ENCODE measurements around the gene ADH1A. TPM values are rescaled to one million over a fixed set of nuclear protein-coding genes. Genes with fewer than 3 reads are reported as not detected.

ADH1A gene
- total and polyA plus RNA-seq, 5 donors from 2014 or later = not detected

DNA sequence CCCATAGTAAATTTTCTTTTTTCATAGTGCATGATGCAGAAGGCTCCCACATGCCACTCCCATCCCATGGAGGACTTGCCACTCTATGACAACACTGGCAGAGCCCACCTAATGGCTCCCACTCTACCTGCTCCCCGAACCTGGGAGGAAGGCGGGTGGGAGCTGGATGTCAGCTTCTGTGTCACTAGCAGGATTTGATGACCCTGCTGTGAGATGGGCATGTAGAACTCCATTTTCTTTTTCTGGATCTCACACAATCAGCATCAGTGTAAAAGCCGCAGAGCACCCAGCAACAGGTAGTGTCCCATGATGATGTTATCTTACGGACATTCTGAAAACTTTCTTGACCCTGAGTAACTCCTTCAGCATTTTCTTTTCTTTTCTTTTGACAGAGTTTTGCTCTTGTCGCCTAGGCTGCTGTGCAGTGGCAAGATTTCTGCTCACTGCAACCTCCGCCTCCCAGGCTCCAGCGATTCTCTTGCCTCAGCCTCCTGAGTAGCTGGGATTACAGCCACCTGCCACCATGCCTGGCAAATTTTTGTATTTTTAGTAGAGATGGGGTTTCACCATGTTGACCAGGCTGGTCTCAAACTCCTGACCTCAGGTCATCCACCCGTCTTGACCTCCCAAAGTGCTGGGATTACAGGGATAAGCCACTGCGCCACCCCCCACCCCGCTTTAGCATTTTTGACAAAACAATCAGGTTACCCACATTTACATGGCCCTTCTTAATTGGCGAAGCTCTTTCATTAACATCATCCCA is 15.0 kb upstream of the ADH1A start:
- no peaks in the 10 kb centered on the region for H3K36me3 ChIP-seq (ENCODE audit: control insufficient read depth, insufficient read depth, low read length)
- DNase-seq (no peak), ATAC-seq (ENCODE audit: low read depth in 2 of 2) (no peak)
- Mint-ChIP-seq H3K27ac (no peak overlapping the region), H3K4me1 (no peaks in the 10 kb centered on the region), H3K27me3 (no peaks in the 10 kb centered on the region), H3K36me3 (no peaks in the 10 kb centered on the region), H3K4me3 (no peak overlapping the region), H3K9me3 (peaks cover 0 to 5% (median 0%) of the 10 kb centered on the region in 7 donors)
- no peaks in the 10 kb centered on the region for H3K27me3 ChIP-seq (ENCODE audit: control insufficient read depth, insufficient read depth, low read length)
- no peak overlapping the region for H3K4me3 ChIP-seq (ENCODE audit: low read depth, low read length)
- no peaks in the 10 kb centered on the region for H3K4me1 ChIP-seq (ENCODE audit: control insufficient read depth, insufficient read depth, low read length, poor library complexity, severe bottlenecking)
- H3K27ac ChIP-seq (ENCODE audit: insufficient read depth, low read length, poor library complexity, severe bottlenecking) = no peak overlapping the region
- no peaks in the 10 kb centered on the region for H3K9me3 ChIP-seq (ENCODE audit: control insufficient read depth in 2 of 2, low read length in 2 of 2)

DNA sequence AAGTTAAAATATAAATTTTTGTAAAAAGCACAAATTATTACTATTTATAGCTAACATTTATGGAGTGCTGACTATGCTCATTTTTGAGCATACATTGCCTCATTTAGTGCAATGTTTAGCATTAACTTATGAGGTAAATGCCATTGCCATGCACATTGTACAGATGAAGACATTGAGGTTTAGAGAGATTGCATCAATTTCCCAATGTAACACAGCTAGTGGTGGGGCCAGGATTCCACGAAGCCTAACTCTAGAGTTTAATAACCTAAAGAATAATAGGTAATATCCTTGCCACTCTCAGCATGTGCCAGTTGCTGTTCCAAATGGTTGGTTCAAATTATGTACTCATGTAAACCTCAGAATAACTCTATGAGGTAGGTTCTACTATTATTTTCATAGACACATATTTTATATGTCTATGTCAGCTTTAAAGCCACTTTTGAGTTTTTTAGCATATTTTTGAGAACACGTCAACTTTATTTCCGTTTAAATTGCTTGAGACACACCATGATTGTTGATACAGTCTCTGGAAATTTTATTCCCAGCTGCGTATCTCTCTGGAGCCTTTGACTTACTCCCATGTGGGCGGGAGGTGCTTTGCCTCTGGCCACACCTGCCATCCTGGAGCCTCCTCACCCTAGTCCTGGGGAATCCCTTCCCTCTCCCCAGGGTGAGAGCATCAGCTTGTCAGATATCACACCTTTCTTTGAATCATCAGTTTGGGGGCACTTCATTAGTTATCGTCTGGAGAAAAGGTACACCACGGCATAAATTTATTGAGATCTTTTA is 10.8 kb upstream of the ADH1A start:
- H3K4me1 Mint-ChIP-seq = no peaks in the 10 kb centered on the region
- H3K27ac Mint-ChIP-seq = no peak overlapping the region
- Histone ChIP-seq H3K27me3 (ENCODE audit: control insufficient read depth, insufficient read depth, low read length) (no peaks in the 10 kb centered on the region), H3K27ac (ENCODE audit: insufficient read depth, low read length, poor library complexity, severe bottlenecking) (no peak overlapping the region), H3K36me3 (ENCODE audit: control insufficient read depth, insufficient read depth, low read length) (no peaks in the 10 kb centered on the region), H3K9me3 (ENCODE audit: control insufficient read depth in 2 of 2, low read length in 2 of 2) (no peaks in the 10 kb centered on the region), H3K4me1 (ENCODE audit: control insufficient read depth, insufficient read depth, low read length, poor library complexity, severe bottlenecking) (no peaks in the 10 kb centered on the region), H3K4me3 (ENCODE audit: low read depth, low read length) (no peak overlapping the region)
- H3K9me3 Mint-ChIP-seq = peaks cover 0 to 23% (median 4%) of the 10 kb centered on the region in 7 donors
- no peak for DNase-seq
- no peaks in the 10 kb centered on the region for H3K27me3 Mint-ChIP-seq
- ATAC-seq (ENCODE audit: low read depth in 2 of 2) = no peak
- H3K36me3 Mint-ChIP-seq = no peaks in the 10 kb centered on the region
- H3K4me3 Mint-ChIP-seq = no peak overlapping the region

DNA sequence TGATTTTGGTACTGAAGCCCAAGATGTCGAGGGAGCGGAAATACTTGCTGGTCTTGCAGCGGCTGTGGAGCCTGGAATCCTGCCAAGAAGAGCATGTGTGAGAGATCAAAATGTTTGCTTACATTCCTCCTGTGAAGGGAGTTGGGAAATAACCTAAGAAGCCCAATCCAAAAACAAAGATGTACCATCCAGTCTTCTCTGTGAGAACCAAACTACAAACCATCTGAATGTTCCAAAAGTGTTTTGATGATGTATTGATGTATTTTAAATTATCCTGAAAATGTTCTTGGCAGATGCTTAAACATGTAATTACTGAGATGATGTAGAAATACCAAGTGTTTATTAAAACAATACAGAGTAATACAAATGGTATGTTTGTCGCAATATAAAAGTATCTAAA is 10.1 kb upstream of the ADH1A start:
- Histone ChIP-seq H3K4me1 (ENCODE audit: control insufficient read depth, insufficient read depth, low read length, poor library complexity, severe bottlenecking) (no peaks in the 10 kb centered on the region), H3K27me3 (ENCODE audit: control insufficient read depth, insufficient read depth, low read length) (no peaks in the 10 kb centered on the region), H3K9me3 (ENCODE audit: control insufficient read depth in 2 of 2, low read length in 2 of 2) (no peaks in the 10 kb centered on the region), H3K4me3 (ENCODE audit: low read depth, low read length) (no peak overlapping the region), H3K36me3 (ENCODE audit: control insufficient read depth, insufficient read depth, low read length) (no peaks in the 10 kb centered on the region), H3K27ac (ENCODE audit: insufficient read depth, low read length, poor library complexity, severe bottlenecking) (no peak overlapping the region)
- Mint-ChIP-seq H3K27ac (peak overlapping the region in 1 of 3 donors; percentile 7), H3K27me3 (no peaks in the 10 kb centered on the region), H3K4me3 (no peak overlapping the region), H3K9me3 (peaks cover 0 to 26% (median 6%) of the 10 kb centered on the region in 7 donors), H3K4me1 (no peaks in the 10 kb centered on the region), H3K36me3 (no peaks in the 10 kb centered on the region)
- no peak for DNase-seq
- no peak for ATAC-seq (ENCODE audit: low read depth in 2 of 2)

DNA sequence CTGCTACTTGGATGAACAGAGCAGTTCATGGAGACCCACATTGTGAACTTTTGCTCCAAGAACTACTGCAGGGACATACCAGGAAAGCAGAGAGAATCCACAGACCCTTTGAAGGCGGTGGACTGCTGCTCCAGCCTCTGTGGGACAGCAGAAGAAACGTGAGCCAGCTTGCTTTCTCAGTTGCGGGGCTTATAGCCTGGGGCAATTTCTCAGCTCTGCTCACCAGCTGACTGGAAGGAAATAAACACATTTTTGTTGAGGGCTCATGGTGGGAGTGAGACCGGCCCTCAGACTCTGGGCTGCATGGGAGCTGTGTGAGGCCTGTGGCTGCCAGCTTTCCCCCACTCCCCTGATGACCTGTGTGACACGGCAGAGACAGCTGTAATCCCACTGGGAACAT is 2.6 kb upstream of the ADH1A start:
- Mint-ChIP-seq H3K27me3 (peaks cover 4% of the 10 kb centered on the region), H3K27ac (no peak overlapping the region), H3K4me1 (no peaks in the 10 kb centered on the region), H3K9me3 (peaks cover 1 to 30% (median 11%) of the 10 kb centered on the region in 7 donors), H3K4me3 (no peak overlapping the region), H3K36me3 (no peaks in the 10 kb centered on the region)
- no peaks in the 10 kb centered on the region for H3K27me3 ChIP-seq (ENCODE audit: control insufficient read depth, insufficient read depth, low read length)
- no peak overlapping the region for H3K4me3 ChIP-seq (ENCODE audit: low read depth, low read length)
- DNase-seq (no peak), ATAC-seq (ENCODE audit: low read depth in 2 of 2) (no peak)
- no peak overlapping the region for H3K27ac ChIP-seq (ENCODE audit: insufficient read depth, low read length, poor library complexity, severe bottlenecking)
- H3K4me1 ChIP-seq (ENCODE audit: control insufficient read depth, insufficient read depth, low read length, poor library complexity, severe bottlenecking) = no peaks in the 10 kb centered on the region
- H3K9me3 ChIP-seq (ENCODE audit: control insufficient read depth in 2 of 2, low read length in 2 of 2) = no peaks in the 10 kb centered on the region
- no peaks in the 10 kb centered on the region for H3K36me3 ChIP-seq (ENCODE audit: control insufficient read depth, insufficient read depth, low read length)

DNA sequence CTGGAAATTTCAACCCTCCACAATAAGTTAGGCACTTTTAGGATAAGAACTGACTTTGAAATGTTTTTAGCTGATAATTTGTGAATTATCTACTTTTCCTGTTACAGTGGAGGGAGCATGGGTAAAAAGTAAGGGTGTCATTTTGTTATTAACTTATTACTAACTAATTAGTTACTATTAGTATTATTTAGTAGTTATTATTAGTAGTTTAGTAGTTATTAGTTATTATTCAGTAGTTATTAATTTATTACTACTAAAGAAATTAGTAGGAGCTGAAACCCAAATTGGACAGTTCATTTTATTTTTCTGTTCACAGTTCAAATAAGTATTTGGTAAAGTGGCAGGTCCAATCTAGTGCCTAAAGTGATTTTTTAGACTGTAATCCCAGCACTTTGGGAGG is 5.4 kb downstream of the ADH1A start:
- Mint-ChIP-seq H3K9me3 (peaks cover 0 to 2% (median 0%) of the 10 kb centered on the region in 7 donors), H3K36me3 (no peaks in the 10 kb centered on the region), H3K27ac (no peak overlapping the region), H3K4me3 (no peak overlapping the region), H3K4me1 (no peaks in the 10 kb centered on the region), H3K27me3 (no peaks in the 10 kb centered on the region)
- Histone ChIP-seq H3K36me3 (ENCODE audit: control insufficient read depth, insufficient read depth, low read length) (no peaks in the 10 kb centered on the region), H3K4me3 (ENCODE audit: low read depth, low read length) (no peak overlapping the region), H3K27me3 (ENCODE audit: control insufficient read depth, insufficient read depth, low read length) (peaks cover 2% of the 10 kb centered on the region), H3K4me1 (ENCODE audit: control insufficient read depth, insufficient read depth, low read length, poor library complexity, severe bottlenecking) (no peaks in the 10 kb centered on the region), H3K27ac (ENCODE audit: insufficient read depth, low read length, poor library complexity, severe bottlenecking) (no peak overlapping the region), H3K9me3 (ENCODE audit: control insufficient read depth in 2 of 2, low read length in 2 of 2) (no peaks in the 10 kb centered on the region)
- ATAC-seq (ENCODE audit: low read depth in 2 of 2) (no peak), DNase-seq (no peak)

DNA sequence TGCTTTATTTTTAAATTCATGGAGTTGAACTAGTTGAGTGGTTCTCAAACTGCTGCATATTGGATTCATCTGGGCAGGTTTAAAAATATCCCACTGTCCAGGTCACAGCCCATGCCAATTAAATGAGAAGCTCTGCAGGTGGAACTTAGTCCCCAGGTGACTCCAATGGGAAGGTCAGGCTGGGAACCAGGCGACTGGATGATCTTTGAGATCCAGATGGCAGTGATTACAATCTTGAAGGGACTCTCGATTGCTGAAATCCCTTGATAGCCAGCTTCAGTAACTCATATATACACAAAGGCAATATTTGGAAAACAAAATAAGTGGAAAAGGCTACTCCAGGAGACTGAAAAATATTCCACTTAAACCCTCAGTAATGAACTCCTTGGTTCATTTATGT is 8.1 kb downstream of the ADH1A start:
- H3K27ac ChIP-seq (ENCODE audit: insufficient read depth, low read length, poor library complexity, severe bottlenecking) = no peak overlapping the region
- no peak for DNase-seq
- no peaks in the 10 kb centered on the region for H3K4me1 ChIP-seq (ENCODE audit: control insufficient read depth, insufficient read depth, low read length, poor library complexity, severe bottlenecking)
- no peak for ATAC-seq (ENCODE audit: low read depth in 2 of 2)
- Mint-ChIP-seq H3K27me3 (no peaks in the 10 kb centered on the region), H3K4me3 (no peak overlapping the region), H3K36me3 (no peaks in the 10 kb centered on the region), H3K27ac (no peak overlapping the region), H3K9me3 (peaks cover 0 to 2% (median 0%) of the 10 kb centered on the region in 7 donors), H3K4me1 (no peaks in the 10 kb centered on the region)
- H3K27me3 ChIP-seq (ENCODE audit: control insufficient read depth, insufficient read depth, low read length) = peaks cover 2% of the 10 kb centered on the region
- no peaks in the 10 kb centered on the region for H3K36me3 ChIP-seq (ENCODE audit: control insufficient read depth, insufficient read depth, low read length)
- no peaks in the 10 kb centered on the region for H3K9me3 ChIP-seq (ENCODE audit: control insufficient read depth in 2 of 2, low read length in 2 of 2)
- no peak overlapping the region for H3K4me3 ChIP-seq (ENCODE audit: low read depth, low read length)

DNA sequence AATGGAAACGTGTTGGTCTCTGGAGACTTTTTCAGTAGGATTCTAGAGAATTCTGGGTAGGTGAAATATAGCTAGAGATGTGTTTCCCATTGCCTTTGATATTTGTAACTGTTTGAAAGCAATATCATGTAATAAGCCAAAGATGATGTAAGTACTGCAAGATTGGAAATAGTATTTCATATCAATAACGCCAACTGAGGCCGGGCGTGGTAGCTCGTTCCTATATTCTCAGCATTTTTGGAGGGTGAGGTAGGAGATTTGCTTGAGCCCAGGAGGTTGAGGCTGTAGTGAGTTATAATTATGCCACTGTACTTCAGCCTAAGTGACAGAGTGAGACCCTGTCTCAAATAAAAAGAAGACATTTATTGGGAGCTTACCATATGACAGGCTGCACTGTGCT is 9.5 kb downstream of the ADH1A start:
- Mint-ChIP-seq H3K27ac (no peak overlapping the region), H3K27me3 (no peaks in the 10 kb centered on the region), H3K4me1 (no peaks in the 10 kb centered on the region), H3K4me3 (peak overlapping the region in 1 of 4 donors; percentile 10), H3K9me3 (peaks cover 0 to 2% (median 0%) of the 10 kb centered on the region in 7 donors), H3K36me3 (no peaks in the 10 kb centered on the region)
- Histone ChIP-seq H3K9me3 (ENCODE audit: control insufficient read depth in 2 of 2, low read length in 2 of 2) (no peaks in the 10 kb centered on the region), H3K27me3 (ENCODE audit: control insufficient read depth, insufficient read depth, low read length) (peaks cover 2% of the 10 kb centered on the region), H3K27ac (ENCODE audit: insufficient read depth, low read length, poor library complexity, severe bottlenecking) (no peak overlapping the region), H3K4me3 (ENCODE audit: low read depth, low read length) (no peak overlapping the region), H3K36me3 (ENCODE audit: control insufficient read depth, insufficient read depth, low read length) (no peaks in the 10 kb centered on the region), H3K4me1 (ENCODE audit: control insufficient read depth, insufficient read depth, low read length, poor library complexity, severe bottlenecking) (no peaks in the 10 kb centered on the region)
- ATAC-seq (ENCODE audit: low read depth in 2 of 2) (no peak), DNase-seq (no peak)

Data from CD4-positive, CD25-positive, alpha-beta regulatory T cell (primary cell).